Mesendoderm (in vitro differentiated cells): ENCODE data around the gene QRICH1.

Experiments used
- DNase-seq: peaks from one replicate; pipeline ENCODE4 v3.0.0; 2013
- H2AK5ac ChIP-seq: 2 replicates; pipeline ENCODE4 v1.6.1; 2013; ENCODE audit warnings: low read length, inconsistent platforms
- H2BK120ac ChIP-seq: 2 replicates; pipeline ENCODE4 v1.6.1; 2013; ENCODE audit warnings: low read depth, mild to moderate bottlenecking, low read length, moderate library complexity, mixed read lengths
- H2BK15ac ChIP-seq: replicated peaks from 2 replicates; pipeline ENCODE4 v1.6.1; 2013; ENCODE audit warnings: low read depth, mild to moderate bottlenecking, moderate library complexity
- H2BK5ac ChIP-seq: 2 replicates; pipeline ENCODE4 v1.6.1; 2013; ENCODE audit warnings: low read length, inconsistent platforms
- H3K18ac ChIP-seq: 2 replicates; pipeline ENCODE4 v1.6.1; 2013; ENCODE audit warnings: mild to moderate bottlenecking, low read length, mixed read lengths
- H3K23ac ChIP-seq: one replicate; pipeline ENCODE4 v1.6.1; 2013; ENCODE audit warnings: low read length
- H3K27ac ChIP-seq: 2 replicates; pipeline ENCODE4 v1.5.1; 2013; ENCODE audit warnings: low read depth, mild to moderate bottlenecking, inconsistent platforms, low read length, moderate library complexity
- H3K27me3 ChIP-seq: 2 replicates; pipeline ENCODE4 v1.6.1; 2013; ENCODE audit warnings: low read length, control low read depth, mild to moderate bottlenecking, inconsistent platforms; ENCODE audit not compliant: insufficient read depth, poor library complexity
- H3K36me3 ChIP-seq: 2 replicates; pipeline ENCODE4 v1.6.1; 2013; ENCODE audit warnings: low read length, inconsistent platforms; ENCODE audit not compliant: control insufficient read depth, insufficient read depth
- H3K4ac ChIP-seq: one replicate; pipeline ENCODE4 v1.6.1; 2013; ENCODE audit warnings: low read depth, mild to moderate bottlenecking, low read length, moderate library complexity
- H3K4me1 ChIP-seq: 2 replicates; pipeline ENCODE4 v1.6.1; 2013; ENCODE audit warnings: low read depth, low read length, inconsistent platforms; ENCODE audit not compliant: control insufficient read depth
- H3K4me2 ChIP-seq: 2 replicates; pipeline ENCODE4 v1.6.1; 2013; ENCODE audit warnings: low read length
- H3K4me3 ChIP-seq: 2 replicates; pipeline ENCODE4 v1.5.1; 2013; ENCODE audit warnings: mild to moderate bottlenecking, low read length
- H3K56ac ChIP-seq: one replicate; pipeline ENCODE4 v1.6.1; 2013; ENCODE audit warnings: low read length
- H3K79me1 ChIP-seq: 2 replicates; pipeline ENCODE4 v1.6.1; 2013; ENCODE audit warnings: low read length, inconsistent platforms
- H3K79me2 ChIP-seq: 2 replicates; pipeline ENCODE4 v1.6.1; 2013; ENCODE audit warnings: mild to moderate bottlenecking, low read length; ENCODE audit not compliant: control insufficient read depth, insufficient read depth
- H3K9ac ChIP-seq: 2 replicates; pipeline ENCODE4 v1.6.1; 2013; ENCODE audit warnings: low read length, inconsistent platforms
- H4K5ac ChIP-seq: one replicate; pipeline ENCODE4 v1.6.1; 2013; ENCODE audit warnings: low read length
- H4K8ac ChIP-seq: one replicate; pipeline ENCODE4 v1.6.1; 2013; ENCODE audit warnings: low read depth, mild to moderate bottlenecking, control low read depth, low read length, moderate library complexity
- WGBS: extraction: QIAGEN DNeasy Blood & Tissue Kit; methylation state at CpG from one replicate; pipeline ENCODE4 v1.1.7; 2013; ENCODE audit warnings: low lambda C conversion rate, missing lambda C conversion rate; ENCODE audit not compliant: insufficient coverage; ENCODE audit errors: extremely low coverage; 5-methylcytosine and 5-hydroxymethylcytosine counted together

Gene QRICH1

DNA sequence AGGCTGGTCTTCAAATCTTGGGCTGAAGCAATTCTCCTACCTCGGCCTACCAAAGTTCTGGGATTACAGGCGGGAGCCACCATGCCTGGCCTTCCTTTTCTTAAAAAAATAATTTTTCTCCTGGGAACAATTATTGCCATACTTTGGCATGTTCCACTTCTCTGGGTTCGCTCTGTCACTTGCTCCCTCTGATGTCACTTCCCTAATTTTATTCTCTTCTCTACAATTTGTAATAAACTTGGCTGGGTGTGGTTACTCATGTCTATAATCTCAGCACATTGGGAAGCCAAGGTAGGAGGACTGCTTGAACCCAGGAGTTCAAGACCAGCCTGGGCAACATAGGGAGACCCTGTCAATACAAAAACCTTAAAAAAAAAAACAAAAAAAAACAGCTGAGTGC is 58.6 kb downstream of the QRICH1 start:
- WGBS, result no CpG with 5 or more reads among the region's 3 CpGs
- Histone ChIP-seq H3K4me2 (no peak overlapping the region), H2AK5ac (no peak overlapping the region), H3K18ac (no peak overlapping the region), H2BK5ac (no peak overlapping the region), H3K79me2 (no peaks in the 10 kb centered on the region), H3K27me3 (no peaks in the 10 kb centered on the region), H3K4me1 (no peaks in the 10 kb centered on the region), H4K5ac (no peak overlapping the region), H4K8ac (no peak overlapping the region), H2BK15ac (no peak overlapping the region), H3K36me3 (peaks cover 17% of the 10 kb centered on the region), H3K4ac (no peak overlapping the region), H3K4me3 (no peak overlapping the region), H2BK120ac (no peak overlapping the region), H3K9ac (no peak overlapping the region), H3K79me1 (peaks cover 3% of the 10 kb centered on the region), H3K56ac (no peak overlapping the region), H3K27ac (no peak overlapping the region), H3K23ac (no peak overlapping the region)
- no peak for DNase-seq

DNA sequence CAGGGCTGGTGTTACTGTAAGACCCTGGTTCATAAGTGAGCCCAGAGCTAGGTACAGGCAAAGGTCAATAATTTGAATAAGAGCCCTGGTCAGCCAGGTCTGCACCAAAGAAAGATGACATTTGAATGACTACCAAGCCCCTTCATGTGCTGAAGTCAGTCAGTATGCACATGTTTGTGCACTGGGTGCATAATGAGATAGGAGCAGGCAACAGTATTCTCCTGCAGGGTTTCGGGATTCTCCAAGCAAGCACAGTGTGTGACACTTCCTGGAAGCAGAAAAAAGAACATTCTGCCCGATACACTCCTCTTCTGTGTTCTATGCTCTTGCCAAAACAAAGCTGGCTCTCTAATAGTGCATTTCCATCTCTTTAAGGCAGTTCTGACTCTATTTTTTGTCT is 59.2 kb downstream of the QRICH1 start:
- no CpG with 5 or more reads among the region's 2 CpGs for WGBS
- no peak for DNase-seq
- no peaks in the 10 kb centered on the region for H3K27me3 ChIP-seq
- peaks cover 3% of the 10 kb centered on the region for H3K79me1 ChIP-seq
- H2AK5ac ChIP-seq, result no peak overlapping the region
- no peaks in the 10 kb centered on the region for H3K79me2 ChIP-seq
- no peak overlapping the region for H3K27ac ChIP-seq
- H3K4ac ChIP-seq, result no peak overlapping the region
- no peaks in the 10 kb centered on the region for H3K4me1 ChIP-seq
- H3K4me3 ChIP-seq, result no peak overlapping the region
- no peak overlapping the region for H3K9ac ChIP-seq
- no peak overlapping the region for H3K23ac ChIP-seq
- no peak overlapping the region for H3K4me2 ChIP-seq
- no peak overlapping the region for H2BK15ac ChIP-seq
- no peak overlapping the region for H2BK120ac ChIP-seq
- H4K5ac ChIP-seq, result no peak overlapping the region
- no peak overlapping the region for H3K18ac ChIP-seq
- no peak overlapping the region for H3K56ac ChIP-seq
- no peak overlapping the region for H2BK5ac ChIP-seq
- peaks cover 17% of the 10 kb centered on the region for H3K36me3 ChIP-seq
- H4K8ac ChIP-seq, result no peak overlapping the region

DNA sequence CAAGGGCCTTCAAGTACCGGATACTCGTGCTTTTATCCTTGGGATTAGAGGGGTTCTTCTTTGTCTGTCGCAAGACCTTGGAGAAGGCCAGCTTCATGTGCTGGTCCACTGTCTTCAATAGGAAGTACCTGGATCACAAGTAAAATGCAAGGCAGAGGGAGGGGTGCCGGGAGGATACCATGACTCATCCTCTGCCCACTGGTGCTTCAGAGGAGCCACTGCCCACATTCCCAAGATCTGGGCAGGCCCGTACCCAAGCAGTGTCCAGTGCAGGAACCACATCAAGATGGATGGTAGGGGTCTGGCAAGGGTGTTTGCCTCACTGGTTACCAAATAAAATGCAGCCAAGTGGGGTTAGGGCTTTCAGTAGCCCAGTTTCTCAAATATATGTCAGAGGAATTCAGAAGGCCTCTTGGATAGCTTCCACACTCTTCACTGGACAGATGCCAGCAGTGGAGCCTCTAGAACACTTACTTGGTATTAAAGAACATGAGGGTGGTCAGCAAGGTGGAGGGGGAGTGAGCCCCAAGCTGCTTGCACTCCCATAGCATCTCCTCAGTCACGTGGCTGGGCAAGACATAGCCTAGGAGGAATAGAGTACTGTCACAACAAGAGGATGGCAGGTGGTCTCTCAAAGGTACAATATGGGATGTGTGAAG is 61.1 kb downstream of the QRICH1 start:
- Histone ChIP-seq H4K5ac (no peak overlapping the region), H3K18ac (no peak overlapping the region), H3K79me1 (peaks cover 12% of the 10 kb centered on the region), H3K4me3 (no peak overlapping the region), H3K27me3 (no peaks in the 10 kb centered on the region), H3K36me3 (peaks cover 17% of the 10 kb centered on the region), H3K79me2 (peaks cover 6% of the 10 kb centered on the region), H4K8ac (no peak overlapping the region), H3K23ac (no peak overlapping the region), H3K9ac (no peak overlapping the region), H2BK15ac (no peak overlapping the region), H3K4ac (no peak overlapping the region), H2AK5ac (no peak overlapping the region), H2BK5ac (no peak overlapping the region), H3K56ac (no peak overlapping the region), H3K27ac (no peak overlapping the region), H3K4me1 (peaks cover 6% of the 10 kb centered on the region), H3K4me2 (no peak overlapping the region), H2BK120ac (no peak overlapping the region)
- no peak for DNase-seq
- WGBS, result no CpG with 5 or more reads among the region's 6 CpGs

DNA sequence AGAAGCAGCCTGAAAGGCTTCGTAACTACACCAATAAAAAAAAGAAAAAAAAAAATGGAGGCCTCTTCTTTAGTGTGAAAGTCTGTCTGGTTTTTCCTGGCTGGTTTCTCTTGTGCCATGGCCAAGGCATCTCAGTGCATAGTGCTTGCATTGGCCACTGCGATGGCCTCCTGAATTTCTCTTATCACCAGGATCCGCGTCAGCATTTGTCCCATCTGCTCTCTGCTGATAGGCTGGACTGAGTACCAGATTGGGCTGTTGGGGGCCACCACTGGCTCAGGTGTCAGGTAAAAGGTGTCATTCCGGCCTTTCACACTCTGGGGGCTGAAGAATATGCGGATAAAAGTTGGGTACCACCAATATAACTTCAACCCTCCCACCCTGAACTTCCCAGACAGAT is 63.5 kb downstream of the QRICH1 start:
- DNase-seq, result no peak
- Histone ChIP-seq H4K5ac (no peak overlapping the region), H3K79me1 (peaks cover 16% of the 10 kb centered on the region), H3K27me3 (no peaks in the 10 kb centered on the region), H3K4ac (no peak overlapping the region), H2BK120ac (no peak overlapping the region), H3K23ac (no peak overlapping the region), H4K8ac (no peak overlapping the region), H3K18ac (no peak overlapping the region), H2AK5ac (no peak overlapping the region), H3K27ac (no peak overlapping the region), H3K56ac (no peak overlapping the region), H3K4me2 (no peak overlapping the region), H2BK15ac (no peak overlapping the region), H3K36me3 (peaks cover 27% of the 10 kb centered on the region), H3K4me3 (no peak overlapping the region), H3K4me1 (peaks cover 10% of the 10 kb centered on the region), H3K9ac (no peak overlapping the region), H3K79me2 (peaks cover 10% of the 10 kb centered on the region), H2BK5ac (no peak overlapping the region)
- no CpG with 5 or more reads among the region's 6 CpGs for WGBS

DNA sequence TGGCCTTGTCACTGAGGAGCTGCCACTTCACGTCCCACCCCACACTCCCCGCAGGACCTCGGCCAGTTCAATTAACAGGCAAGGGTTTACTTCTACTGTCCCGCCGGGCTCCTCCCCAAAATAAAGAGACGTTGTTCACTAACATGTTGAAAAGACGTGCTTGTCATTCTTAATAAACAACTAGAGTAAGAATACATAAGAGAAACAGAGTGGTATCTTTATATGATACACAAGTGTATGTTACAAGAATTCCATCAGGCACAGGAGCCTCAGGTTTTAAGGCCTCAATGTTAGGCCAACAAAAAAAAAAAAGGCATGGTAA is 64.3 kb downstream of the QRICH1 start:
- no peak overlapping the region for H2BK120ac ChIP-seq
- H3K4me3 ChIP-seq, result no peak overlapping the region
- no peak for DNase-seq
- no peak overlapping the region for H4K5ac ChIP-seq
- H3K4me1 ChIP-seq, result peaks cover 10% of the 10 kb centered on the region
- H3K27me3 ChIP-seq, result no peaks in the 10 kb centered on the region
- peaks cover 14% of the 10 kb centered on the region for H3K79me1 ChIP-seq
- H2BK15ac ChIP-seq, result no peak overlapping the region
- no CpG with 5 or more reads among the region's 7 CpGs for WGBS
- no peak overlapping the region for H3K4ac ChIP-seq
- H3K56ac ChIP-seq, result peak overlapping the region; percentile 56
- no peak overlapping the region for H2AK5ac ChIP-seq
- peaks cover 10% of the 10 kb centered on the region for H3K79me2 ChIP-seq
- H4K8ac ChIP-seq, result no peak overlapping the region
- no peak overlapping the region for H3K18ac ChIP-seq
- H3K23ac ChIP-seq, result no peak overlapping the region
- H3K36me3 ChIP-seq, result peaks cover 28% of the 10 kb centered on the region
- no peak overlapping the region for H3K4me2 ChIP-seq
- no peak overlapping the region for H2BK5ac ChIP-seq
- H3K27ac ChIP-seq, result no peak overlapping the region
- peak overlapping the region; percentile 31 for H3K9ac ChIP-seq
